NOMO-1 (cell line): ENCODE data around the gene CSF1R.
A peak's percentile ranks its signal among the peaks of the same experiment; 100 is the strongest.
"Not testable (repeated sequence)": the region's sequence is repeated elsewhere in the genome, so short reads cannot be mapped to it uniquely, and the experiment has no call there.

Source experiments
- DNase-seq, 2 experiments: peaks; one replicate each; lab custom pipeline; 2025; ENCODE audit not compliant: unreplicated experiment in 2 of 2; lab: John Stamatoyannopoulos, UW

Gene CSF1R

DNA sequence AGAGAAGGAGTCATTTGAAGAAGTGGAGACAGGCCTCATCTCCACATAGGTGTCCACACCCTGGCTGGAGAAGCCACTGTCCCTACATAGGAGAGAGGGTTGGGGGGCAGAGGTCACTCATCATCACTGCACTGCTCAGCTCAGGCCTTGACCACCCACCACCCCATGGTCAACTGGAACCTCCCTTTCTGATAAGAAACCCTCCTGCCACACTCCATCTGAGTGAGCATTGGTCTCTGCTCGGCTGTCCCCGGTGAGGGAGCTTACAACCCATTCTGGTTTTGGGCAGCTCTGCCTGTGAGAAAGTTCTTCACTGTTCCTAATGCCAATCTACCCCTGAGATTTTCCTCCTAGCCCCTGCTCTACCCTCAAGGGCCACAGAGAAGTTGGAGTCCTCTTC is 28.8 kb downstream of the CSF1R start:
- DNase-seq, result no peak

DNA sequence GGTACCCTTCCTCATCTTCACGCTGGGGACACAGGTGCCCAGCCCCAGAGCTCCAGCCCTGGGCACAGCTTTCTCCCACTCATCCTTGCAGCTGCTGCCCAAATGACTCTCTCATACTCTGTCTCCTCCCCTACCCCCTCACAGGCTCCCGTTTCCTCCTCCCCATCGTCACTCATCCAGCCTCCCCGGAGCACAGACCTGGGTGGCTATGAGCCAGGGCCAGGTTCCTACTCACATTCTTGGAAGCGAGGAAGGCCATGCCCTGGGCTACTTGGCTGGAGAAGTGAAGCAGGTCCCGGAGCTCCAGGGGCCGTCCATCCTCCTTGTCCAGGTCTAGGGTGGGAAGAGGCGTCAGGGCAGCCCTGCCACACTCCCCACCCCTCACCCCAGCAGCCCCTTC is 29.3 kb downstream of the CSF1R start:
- no peak for DNase-seq

DNA sequence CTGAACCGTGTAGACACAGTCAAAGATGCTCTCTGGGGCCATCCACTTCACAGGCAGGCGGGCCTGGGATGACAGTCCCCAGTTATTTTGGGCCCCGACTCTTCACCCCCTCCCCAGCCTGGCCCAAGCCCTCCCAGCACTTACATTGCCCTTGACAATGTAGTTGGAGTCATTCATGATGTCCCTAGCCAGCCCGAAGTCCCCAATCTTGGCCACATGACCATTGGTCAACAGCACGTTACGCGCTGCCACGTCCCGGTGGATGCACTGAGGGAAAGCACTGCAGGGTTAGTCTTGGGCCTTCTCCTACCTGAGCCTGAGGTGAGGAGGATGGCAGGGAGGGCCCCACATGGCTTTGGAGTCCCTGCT is 30.3 kb downstream of the CSF1R start:
- DNase-seq, result no peak

DNA sequence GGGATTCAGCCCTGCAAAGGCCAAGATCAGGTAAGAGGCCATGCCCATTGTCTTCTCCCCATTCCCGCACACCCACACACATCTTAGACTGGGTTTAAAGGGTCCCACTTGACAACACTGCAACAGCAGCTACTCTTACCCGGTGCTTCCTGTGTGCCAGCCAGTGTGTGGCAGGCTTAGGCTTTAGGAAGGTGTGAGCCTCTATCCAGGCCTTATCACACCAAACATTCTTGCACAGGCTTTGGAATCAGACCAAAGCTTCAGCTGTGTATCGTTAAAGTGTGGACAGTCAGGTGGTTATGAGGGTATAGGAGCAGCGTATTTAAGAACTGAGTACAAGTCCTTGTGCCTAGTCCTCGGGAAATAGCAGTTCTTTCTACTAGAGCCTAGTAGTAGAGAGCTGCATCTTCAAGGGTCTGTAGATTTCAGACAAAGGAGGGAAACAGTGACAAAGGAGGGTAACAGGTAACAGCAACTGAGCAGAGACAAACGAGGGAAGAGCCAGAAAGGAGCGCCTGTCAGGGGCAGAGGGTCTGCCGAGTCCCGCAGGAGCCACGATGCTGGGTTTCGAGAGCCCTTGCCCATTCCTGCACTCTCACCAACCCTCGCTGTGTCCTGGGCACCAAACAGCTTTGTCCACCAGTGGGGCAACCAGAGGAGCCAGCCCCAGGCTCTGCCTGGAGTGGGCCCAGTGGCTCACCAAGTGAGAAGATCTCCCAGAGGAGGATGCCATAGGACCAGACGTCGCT is 30.9 kb downstream of the CSF1R start:
- DNase-seq, result no peak

DNA sequence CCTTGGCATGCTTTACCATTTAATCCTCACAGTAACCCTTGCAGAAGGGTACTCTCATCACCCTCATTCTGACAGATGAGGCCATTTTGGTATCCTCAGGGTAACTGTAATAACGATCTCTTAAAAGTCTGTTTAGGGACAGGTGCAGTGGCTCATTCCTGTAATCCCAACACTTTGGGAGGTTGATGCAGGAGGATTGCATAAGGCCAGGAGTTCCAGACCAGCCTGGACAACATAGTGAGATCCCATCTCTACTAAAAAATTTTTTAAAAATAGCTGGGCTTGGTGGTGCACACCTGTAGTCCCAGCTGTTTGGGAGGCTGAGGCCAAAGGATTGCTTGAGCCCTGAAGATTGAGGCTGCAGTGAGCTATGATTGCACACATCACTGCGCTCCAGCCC is 31.8 kb downstream of the CSF1R start:
- no peak for DNase-seq

DNA sequence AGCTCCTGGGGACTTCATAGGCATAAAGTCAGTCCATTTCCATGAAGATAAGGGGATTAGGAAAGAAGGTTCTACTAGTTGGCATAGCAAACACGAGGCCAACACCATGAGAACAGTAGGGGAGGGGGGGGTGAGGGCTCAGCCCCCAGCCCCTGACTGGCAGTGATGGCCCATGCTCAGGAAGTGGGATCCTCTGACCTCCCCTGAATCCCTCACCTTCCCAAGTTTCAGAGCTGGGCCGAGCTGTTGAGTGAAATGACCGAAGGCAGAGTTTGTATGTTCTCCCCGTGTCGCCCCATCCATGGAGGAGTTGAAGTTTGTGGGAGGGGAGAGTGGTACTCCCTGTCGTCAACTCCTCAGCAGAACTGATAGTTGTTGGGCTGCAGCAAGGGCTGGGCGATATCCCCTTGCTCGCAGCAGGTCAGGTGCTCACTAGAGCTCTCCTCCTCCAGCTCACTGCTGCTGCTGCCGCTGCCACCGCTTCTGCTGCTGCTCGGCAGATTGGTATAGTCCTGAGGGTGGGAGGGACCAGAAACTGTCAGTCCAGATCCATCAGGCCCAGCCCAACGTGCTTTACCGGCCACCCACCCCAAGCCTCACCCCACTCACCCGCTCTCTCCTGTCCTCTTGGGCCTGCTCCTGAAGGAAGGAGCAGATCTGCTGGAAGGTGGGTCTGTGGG is 32.5 kb downstream of the CSF1R start:
- no peak for DNase-seq

DNA sequence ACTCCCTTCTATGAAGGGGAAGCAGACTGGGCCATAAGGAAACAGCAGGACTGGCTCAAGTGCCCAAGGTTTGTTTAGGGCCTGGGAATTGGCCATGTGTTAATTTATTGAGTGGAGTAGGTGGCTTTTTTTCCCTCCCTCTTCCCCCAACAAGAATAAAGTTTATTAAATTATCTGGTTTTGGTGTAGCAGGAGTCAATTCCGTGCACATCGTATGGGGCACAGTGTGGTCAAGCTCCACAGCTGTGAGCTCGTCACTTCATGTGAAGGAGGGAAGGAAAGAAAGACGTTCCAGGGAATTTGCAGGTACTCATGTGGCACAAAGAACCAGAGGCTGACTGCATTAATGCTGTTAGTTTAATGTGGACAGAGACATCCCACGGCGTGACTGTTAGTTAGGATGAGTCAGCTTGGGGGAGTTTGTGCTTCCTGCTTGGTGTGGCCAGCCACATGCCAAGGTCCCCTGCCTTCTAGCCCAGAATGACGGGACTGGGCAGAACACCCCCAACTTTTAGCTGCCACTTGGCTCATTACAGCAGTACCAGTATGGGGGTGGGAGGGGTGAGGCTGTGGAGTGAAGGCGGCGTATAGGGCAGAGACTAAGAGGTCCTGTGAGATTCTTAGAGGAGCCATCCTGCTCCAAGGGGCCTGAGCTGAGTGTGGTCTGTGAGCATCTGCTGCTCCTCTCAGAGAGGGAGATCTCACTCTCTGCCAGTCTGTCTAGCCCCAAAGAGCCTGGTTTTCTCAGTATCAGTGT is 33.2 kb downstream of the CSF1R start:
- peak; percentile 8 to 20 for DNase-seq

DNA sequence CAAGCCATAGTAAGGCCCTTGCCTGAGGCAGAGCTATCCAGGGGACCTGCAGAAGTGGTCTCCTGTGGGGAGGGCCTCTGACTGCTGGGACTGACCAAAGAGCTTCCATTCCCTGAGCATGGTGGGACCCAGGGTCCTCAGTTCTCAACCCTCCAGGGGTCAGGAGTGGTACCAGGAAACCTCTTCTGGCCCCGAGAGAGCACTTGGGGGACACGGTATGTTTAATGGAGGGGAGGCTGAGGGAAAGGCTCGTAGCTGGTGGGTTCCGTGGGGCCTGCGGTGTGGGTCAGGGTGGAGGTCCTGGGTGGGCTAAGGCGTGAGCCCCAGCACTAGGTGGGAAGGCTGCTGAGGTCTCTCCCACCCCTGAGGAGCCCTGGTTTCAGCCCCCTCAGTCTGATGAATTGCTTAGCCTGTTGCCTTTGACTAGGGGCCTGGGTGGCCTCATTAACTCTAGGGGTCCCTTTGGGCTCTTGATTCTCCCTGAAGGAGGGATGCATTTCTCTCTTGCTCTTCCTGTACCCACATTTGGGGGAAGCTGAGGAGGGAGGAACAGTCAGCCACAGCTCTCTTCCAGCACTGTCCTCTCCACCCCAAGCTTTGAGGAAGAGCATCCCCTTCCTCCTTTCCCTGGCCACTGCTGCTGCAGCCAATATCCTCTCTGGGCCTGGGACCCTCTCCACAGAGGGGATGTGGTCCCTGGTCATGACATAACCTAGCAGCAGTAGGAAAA is 34.0 kb downstream of the CSF1R start:
- DNase-seq, result no peak

DNA sequence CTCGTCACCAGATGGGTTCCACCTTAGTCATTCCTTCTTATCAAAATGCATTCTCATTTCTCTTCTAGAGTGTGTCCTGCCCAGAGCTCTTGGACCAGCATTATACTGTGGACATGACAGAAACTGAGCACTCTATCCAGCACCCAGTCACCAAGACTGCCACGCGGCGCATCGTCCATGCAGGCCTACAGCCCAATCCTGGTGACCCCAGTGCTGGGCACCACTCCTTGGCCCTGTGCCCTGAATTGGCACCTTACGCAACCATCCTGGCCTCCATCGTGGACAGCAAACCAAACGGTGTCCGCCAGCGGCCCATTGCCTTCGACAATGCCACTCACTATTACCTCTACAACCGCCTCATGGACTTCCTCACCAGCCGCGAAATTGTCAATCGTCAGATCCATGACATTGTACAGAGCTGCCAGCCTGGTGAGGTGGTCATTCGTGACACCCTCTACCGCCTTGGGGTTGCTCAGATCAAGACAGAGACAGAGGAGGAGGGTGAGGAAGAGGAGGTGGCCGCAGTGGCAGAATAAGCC is 34.6 kb downstream of the CSF1R start:
- no peak for DNase-seq

DNA sequence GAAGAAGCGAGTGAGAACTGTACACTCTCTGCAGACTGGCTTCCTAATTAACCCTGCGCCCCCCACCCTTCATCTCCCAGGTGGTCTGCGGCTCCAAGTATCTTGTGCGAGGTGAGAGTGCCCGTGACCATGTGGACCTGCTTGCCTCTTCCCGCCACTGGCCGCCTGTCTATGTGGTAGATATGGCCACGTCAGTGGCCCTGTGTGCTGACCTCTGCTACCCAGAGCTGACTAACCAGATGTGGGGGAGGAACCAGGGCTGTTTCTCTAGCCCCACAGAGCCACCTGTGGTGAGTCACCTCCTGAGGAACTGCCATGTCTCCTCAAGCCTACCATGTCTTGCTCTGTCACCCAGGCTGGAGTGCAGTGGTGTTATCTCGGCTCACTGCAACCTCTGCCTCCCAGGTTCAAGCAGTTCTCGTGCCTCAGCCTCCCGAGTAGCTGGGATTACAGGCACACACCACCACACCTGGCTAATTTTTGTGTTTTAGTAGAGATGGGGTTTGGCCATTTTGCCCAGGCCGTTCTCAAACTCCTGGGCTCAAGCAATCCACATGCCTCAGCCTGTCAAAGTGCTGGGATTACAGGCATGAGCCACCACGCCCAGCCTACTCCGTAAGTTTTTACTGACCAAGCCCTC is 36.1 kb downstream of the CSF1R start:
- DNase-seq, result not testable (repeated sequence)

DNA sequence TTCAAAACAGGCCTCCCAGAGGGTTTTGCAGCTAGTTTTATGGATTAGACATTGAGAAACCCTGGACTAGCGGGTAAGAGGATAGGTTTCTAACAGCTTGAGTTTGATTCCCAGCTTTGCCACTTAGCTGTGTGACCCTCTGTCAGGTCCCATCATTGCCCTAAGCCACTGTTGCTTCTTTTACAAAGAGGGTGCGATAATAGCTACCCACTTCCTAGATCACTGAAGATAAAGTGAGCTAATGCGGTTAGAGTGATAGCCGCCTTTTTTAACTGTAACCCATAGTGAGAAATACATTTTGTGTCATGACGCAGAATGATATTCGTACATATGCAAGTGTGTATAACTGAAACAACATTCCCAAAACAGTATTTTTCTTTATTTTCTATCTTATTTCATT is 40.3 kb downstream of the CSF1R start:
- DNase-seq, result no peak

DNA sequence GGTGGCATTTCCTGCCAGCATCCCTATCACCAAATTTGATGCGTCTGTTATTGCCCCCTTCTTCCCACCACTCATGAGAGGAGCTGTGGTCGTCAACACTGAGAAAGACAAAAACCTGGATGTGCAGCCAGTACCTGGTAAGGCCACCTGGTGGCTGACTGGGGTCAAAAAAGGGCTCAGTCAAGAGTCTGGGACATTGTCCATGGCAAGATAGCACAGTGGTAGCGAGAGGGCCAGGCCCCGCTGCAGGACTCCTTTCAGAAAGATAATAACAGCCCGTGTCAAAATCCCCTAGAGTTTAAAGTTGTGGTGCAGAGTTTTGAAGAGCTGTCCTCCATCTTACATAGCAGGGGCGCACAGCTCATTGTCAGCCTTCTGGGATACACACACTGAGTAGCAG is 40.8 kb downstream of the CSF1R start:
- DNase-seq, result no peak

DNA sequence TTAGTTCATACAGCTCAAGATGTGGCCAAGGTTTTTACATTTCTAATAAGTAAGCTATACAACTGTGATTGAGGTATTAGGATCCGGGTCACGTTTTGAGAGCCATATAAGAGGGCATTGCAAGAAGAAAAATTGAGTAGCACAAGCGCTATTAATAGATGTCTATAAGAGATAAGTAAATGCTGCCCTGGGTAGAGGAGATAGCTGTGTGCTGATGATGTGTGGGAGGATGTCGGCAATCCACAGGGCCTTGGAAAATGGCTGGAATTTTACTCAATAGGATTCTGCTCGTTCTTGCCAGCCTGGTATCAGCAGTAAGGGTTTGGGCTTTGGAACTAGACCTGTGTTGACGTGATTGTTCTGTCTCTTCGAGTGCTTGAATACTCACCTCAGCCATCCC is 41.6 kb downstream of the CSF1R start:
- DNase-seq, result no peak

DNA sequence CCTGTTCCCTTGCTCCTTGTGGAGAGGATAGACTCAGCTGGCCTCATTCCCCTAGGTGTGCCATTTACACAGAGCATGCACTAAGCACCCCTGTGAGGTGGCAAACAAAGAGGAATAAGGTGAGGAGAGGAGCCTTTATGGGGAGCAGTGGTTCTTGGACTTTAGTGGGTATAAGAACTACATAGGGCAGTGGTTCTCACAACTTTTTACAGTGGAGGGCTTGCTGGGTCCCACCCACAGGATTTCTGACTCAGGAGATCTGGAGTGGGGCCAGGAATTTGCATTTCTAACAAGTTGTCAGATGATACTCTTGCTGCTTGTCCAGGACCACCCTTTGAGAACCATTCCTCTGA is 42.0 kb downstream of the CSF1R start:
- no peak for DNase-seq

DNA sequence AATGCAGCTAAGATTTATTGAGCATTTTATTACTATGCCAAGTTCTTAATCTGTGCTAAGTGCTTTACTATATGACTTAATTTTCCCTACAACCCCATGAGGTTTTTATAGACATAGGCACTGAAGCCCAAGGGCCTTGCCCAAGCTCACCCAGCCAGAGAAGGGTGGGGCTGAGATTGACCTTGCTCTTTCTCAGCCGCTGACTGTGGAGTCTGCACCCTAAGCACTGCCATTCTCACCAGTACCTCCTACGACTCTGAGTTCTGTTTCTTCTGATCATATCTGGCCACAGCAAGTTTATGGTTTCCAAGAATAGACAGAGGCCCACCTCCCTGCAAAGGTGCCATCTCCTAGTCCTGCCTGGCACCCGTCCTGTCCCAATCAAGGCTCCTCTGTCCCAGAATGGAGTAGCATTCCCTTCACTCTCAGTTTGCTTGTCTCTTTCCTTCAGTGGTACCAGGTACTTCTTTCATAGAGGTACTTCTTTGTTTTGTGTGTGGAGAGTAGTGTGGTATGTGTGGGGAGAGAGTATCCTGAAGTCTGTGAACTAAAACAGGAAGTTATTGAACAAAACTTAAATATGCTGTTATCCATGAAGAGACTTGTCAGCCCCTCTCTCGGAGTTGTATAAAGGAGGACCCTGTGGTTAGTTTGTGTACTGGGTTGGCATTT is 42.6 kb downstream of the CSF1R start:
- no peak for DNase-seq

DNA sequence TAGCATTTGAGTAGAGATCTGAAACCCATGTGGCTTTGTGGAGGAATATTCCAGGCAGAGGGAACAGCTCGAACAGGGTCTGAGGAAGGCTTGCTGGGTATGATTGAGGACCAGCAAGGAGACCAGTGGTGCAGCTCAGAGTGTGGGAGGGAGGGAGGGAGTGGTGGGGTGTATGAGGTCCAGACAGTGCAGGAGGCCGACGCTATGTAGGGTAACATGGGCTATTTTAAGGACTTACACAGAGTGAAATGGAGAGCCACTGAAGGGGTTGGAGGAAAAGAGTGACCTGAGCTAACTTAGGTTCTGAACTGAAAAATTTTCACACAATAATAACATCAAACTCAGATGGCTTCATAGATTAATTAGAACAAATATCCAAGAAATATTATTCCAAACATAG is 43.9 kb downstream of the CSF1R start:
- DNase-seq, result no peak

DNA sequence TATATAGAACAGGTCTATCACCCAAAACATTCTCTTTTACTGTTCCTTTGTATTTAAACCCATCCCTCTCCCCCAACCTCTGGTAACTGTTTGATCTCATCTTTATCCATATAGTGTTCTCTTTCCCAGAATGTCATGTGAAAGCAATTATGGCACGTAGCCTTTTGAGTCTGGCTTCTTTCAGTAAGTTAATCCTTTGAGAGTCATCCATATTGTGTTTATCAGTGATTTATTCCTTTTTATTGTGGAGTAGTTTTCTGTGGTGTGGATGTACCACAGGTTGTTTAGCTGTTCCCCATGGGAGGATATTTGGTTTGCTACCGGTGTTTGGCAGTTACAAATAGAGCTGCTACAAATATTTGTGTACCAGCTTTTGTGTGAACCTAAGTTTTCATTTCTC is 47.8 kb downstream of the CSF1R start:
- DNase-seq, result no peak

DNA sequence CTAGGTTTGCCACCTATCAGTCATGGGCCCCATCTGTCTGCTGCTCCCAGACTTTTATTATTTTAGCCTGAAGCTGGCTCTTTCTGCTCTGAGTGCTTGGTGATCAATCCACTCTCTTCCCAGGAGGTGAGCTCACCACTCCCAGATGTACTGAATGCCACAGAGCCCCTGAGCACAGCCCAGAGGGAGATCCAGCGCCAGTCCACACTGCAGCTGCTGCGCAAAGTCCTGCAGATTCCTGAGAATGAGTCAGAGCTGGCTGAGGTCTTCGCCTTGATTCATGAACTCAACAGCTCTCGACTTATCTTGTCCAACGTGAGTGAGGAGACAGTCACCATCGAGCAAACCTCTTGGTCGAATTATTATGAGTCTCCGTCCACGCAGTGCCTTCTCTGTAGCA is 49.8 kb downstream of the CSF1R start:
- DNase-seq, result no peak

DNA sequence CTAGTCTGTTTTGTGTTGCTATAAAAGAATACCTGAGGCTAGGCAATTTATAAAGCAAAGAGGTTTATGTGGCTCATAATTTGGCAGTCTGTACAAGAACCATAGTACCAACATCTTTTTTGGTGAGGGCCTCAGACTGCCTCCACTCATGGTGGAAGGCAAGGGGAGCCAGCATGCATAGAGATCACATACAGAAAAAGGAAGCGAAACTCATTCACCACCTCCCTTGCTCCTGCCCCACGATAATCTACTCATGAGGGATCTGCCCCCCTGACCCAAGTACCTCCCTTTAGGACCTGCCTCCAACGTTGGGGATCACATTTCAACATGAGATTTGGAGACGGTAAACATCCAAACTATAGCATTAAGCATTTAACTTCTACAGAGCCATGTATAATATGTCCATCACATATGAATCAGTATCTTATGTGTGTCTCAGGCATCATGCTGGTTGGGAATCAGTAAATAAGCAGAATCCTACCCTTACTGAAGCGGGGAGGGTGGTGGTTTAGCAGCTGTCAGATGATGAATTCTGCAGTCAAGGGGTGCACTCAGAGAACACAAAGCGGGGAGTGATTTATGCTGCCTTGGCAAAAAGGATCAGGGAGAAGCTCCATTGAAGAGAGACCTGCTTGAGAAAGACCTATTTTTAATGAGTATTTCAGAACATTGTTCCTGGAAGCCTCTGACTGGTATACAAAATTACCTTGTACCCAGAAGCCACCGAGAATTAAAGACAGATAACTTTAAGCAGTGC is 51.0 kb downstream of the CSF1R start:
- peak; percentile 45 to 70 for DNase-seq
